HepG2 (cell line): ENCODE measurements around the gene ADGRV1. TPM values are rescaled to one million over a fixed set of nuclear protein-coding genes. Genes with fewer than 3 reads are reported as not detected.

Experiments used
- ATAC-seq: fragments of 200-7000 bp; cut with Tn5 transposase; 3 replicates; pipeline ENCODE4 v1.9.1; 2020; ENCODE audit warnings: mild to moderate bottlenecking, moderate library complexity
- BruUV-seq: library from RNA; stranded (reverse); fragments of 400-500 nt; replicated peaks from 2 replicates; lab custom pipeline; 2021; lab: Mats Ljungman, UMichigan
- CTCF ChIA-PET: fragments of 300-600 bp; formaldehyde crosslinking; extraction: SDS; loops from one replicate; lab custom pipeline; 2021; ENCODE audit warnings: low total read pairs, inconsistent platforms, low intra/inter-chr PET ratio; lab: Yijun Ruan, JAX
- POLR2A ChIA-PET: fragments of 350-600 bp; sonication (Branson Sonifier 250); formaldehyde crosslinking; loops from one replicate; lab custom pipeline; 2020; ENCODE audit warnings: antibody characterized with exemption, inconsistent platforms; lab: Yijun Ruan, JAX
- DNase-seq: peaks from one replicate; pipeline ENCODE4 v3.0.0-alpha.2; 2015; ENCODE audit warnings: low spot score
- FAIRE-seq: peaks from 3 replicates; lab custom pipeline; 2011; peaks lifted over from hg19 to GRCh38; lab: Jason Lieb, UNC
- H2AFZ ChIP-seq: one replicate; pipeline ENCODE4 v1.6.1; 2011; ENCODE audit warnings: low read length, inconsistent platforms
- H3K27ac ChIP-seq: fragments of 300-600 bp; 3 replicates; pipeline ENCODE4 v1.8.0; 2011; ENCODE audit warnings: mixed run types, mild to moderate bottlenecking, mixed read lengths, low read length, inconsistent platforms; ENCODE audit not compliant: insufficient read depth; ENCODE audit errors: extremely low read length
- H3K27me3 ChIP-seq, 2 experiments: fragments of 200-600 bp in 1 of 2; 2 replicates in 1 of 2; 3 replicates in 1 of 2; pipeline versions ENCODE4 v1.6.0 to v1.8.0; 2011; ENCODE audit warnings: low read length in 2 of 2, mild to moderate bottlenecking in 2 of 2, moderate library complexity in 2 of 2, inconsistent platforms in 1 of 2; ENCODE audit not compliant: insufficient read depth in 2 of 2, control insufficient read depth in 1 of 2
- H3K36me3 ChIP-seq, 2 experiments: fragments of 200-600 bp in 1 of 2; replicated peaks in 1 of 2; 2 replicates in 1 of 2; 3 replicates in 1 of 2; pipeline versions ENCODE4 v1.5.1 to v1.8.0; 2011; ENCODE audit warnings: low read length in 2 of 2, inconsistent platforms in 1 of 2; ENCODE audit not compliant: insufficient read depth in 2 of 2, control insufficient read depth in 1 of 2
- H3K4me1 ChIP-seq: 2 replicates; pipeline ENCODE4 v1.5.1; 2012; ENCODE audit warnings: low read length, inconsistent platforms; ENCODE audit not compliant: insufficient read depth
- H3K4me2 ChIP-seq: 2 replicates; pipeline ENCODE4 v1.6.0; 2011; ENCODE audit warnings: low read depth, low read length, inconsistent platforms
- H3K4me3 ChIP-seq, 3 experiments: fragments of 200-600 bp in 1 of 3; sonication (generic), shearing (Covaris generic) in 1 of 3; replicated peaks in 1 of 3; 2 replicates each; pipeline ENCODE4 v1.5.1; 2011 to 2016; ENCODE audit warnings: low read length in 3 of 3, inconsistent platforms in 2 of 3, low read depth in 2 of 3, mild to moderate bottlenecking in 2 of 3, control low read depth in 1 of 3, mixed read lengths in 1 of 3; ENCODE audit not compliant: insufficient read depth in 1 of 3
- H3K79me2 ChIP-seq: one replicate; pipeline ENCODE4 v1.6.1; 2011; ENCODE audit warnings: low read length, inconsistent platforms; ENCODE audit not compliant: insufficient read depth
- H3K9ac ChIP-seq: 2 replicates; pipeline ENCODE4 v1.6.0; 2011; ENCODE audit warnings: mild to moderate bottlenecking, low read depth, low read length, inconsistent platforms; ENCODE audit not compliant: insufficient read depth
- H3K9me3 ChIP-seq: 2 replicates; pipeline ENCODE4 v1.5.1; 2012; ENCODE audit warnings: mild to moderate bottlenecking, low read length
- H4K20me1 ChIP-seq: 2 replicates; pipeline ENCODE4 v1.6.0; 2011; ENCODE audit warnings: inconsistent platforms, mild to moderate bottlenecking, low read length, moderate library complexity; ENCODE audit not compliant: insufficient read depth
- GPBP1L1 ChIP-seq: sonication (generic); formaldehyde crosslinking; IDR thresholded peaks from 2 replicates; pipeline ENCODE4 v1.5.0; 2020; ENCODE audit warnings: mild to moderate bottlenecking, missing genetic modification reagents
- GPN1 ChIP-seq: sonication (generic); formaldehyde crosslinking; IDR thresholded peaks from 2 replicates; pipeline ENCODE4 v1.5.1; 2020; ENCODE audit warnings: missing genetic modification reagents, borderline replicate concordance
- MTF1 ChIP-seq: sonication (generic); formaldehyde crosslinking; IDR thresholded peaks from 2 replicates; pipeline ENCODE4 v1.5.0; 2020; ENCODE audit warnings: missing genetic modification reagents
- REL ChIP-seq: sonication (generic); formaldehyde crosslinking; conservative IDR thresholded peaks from 2 replicates; pipeline ENCODE4 v1.8.0; 2022; ENCODE audit warnings: mild to moderate bottlenecking, missing genetic modification reagents, moderate library complexity
- SP2 ChIP-seq: sonication (generic); formaldehyde crosslinking; IDR thresholded peaks from 2 replicates; pipeline ENCODE4 v1.5.1; 2020; ENCODE audit warnings: mild to moderate bottlenecking, missing genetic modification reagents
- TCF12 ChIP-seq, 2 experiments: fragments of 450-650 bp in 1 of 2; sonication (generic) in 1 of 2; formaldehyde crosslinking in 1 of 2; IDR thresholded peaks; 2 replicates each; pipeline versions ENCODE4 v1.6.1 to v1.8.0; 2017 to 2022; ENCODE audit warnings: antibody characterized with exemption in 1 of 2, mild to moderate bottlenecking in 1 of 2, missing genetic modification reagents in 1 of 2, moderate library complexity in 1 of 2
- ZBTB3 ChIP-seq: sonication (generic); formaldehyde crosslinking; IDR thresholded peaks from 2 replicates; pipeline ENCODE4 v1.4.0; 2020; ENCODE audit warnings: low read depth, mild to moderate bottlenecking, moderate library complexity, missing genetic modification reagents, borderline replicate concordance
- ZFAT ChIP-seq: sonication (generic); formaldehyde crosslinking; conservative IDR thresholded peaks from 2 replicates; pipeline ENCODE4 v1.8.1; 2023; ENCODE audit warnings: missing genetic modification reagents, inconsistent platforms
- ZIK1 ChIP-seq: sonication (generic); formaldehyde crosslinking; IDR thresholded peaks from 2 replicates; pipeline ENCODE4 v1.5.0; 2020; ENCODE audit warnings: mild to moderate bottlenecking, low read depth, missing genetic modification reagents, borderline replicate concordance
- WGBS: methylation state at CpG from one replicate; pipeline ENCODE4 v1.1.6; 2017; ENCODE audit warnings: low lambda C conversion rate; 5-methylcytosine and 5-hydroxymethylcytosine counted together
- in situ Hi-C: cut with HindIII; loops from 2 replicates; pipeline ENCODE4 v1.10.0; 2017; ENCODE audit warnings: low pct_unique_long_range_greater_than_20kb; ENCODE audit not compliant: extremely low pct_ligation_motif_present
- intact Hi-C: fragments of 100-400 bp; cut with micrococcal nuclease; formaldehyde crosslinking; loops from one replicate; pipeline ENCODE4 v1.10.0; 2022; ENCODE audit not compliant: unreplicated experiment
- polyA plus RNA-seq, 8 experiments: library from polyadenylated mRNA; depleted of rRNA in 3 of 8; stranded (reverse) in 7 of 8; unstranded in 1 of 8; fragments of >200 nt; fragmentation: Illumina TruSeq in 4 of 8; extraction: Trizol in 4 of 8; gene quantifications; 2 replicates each; pipeline versions ENCODE4 v1.2.1 to v1.2.3, GENCODE V29; 2011 to 2016; ENCODE audit warnings: low read depth in 4 of 8, missing spikeins in 1 of 8, mixed read lengths in 1 of 8; ENCODE audit not compliant: insufficient read depth in 1 of 8
- total RNA-seq, 5 experiments: library from RNA; depleted of rRNA; stranded (reverse); fragments of >200 nt; fragmentation: Illumina TruSeq; extraction: Trizol; gene quantifications; 2 replicates each; pipeline ENCODE4 v1.2.3, GENCODE V29; 2016; ENCODE audit warnings: low read depth in 1 of 5
- TF ChIP-seq, protein P1 (sequence below), 2 experiments: IDR thresholded peaks; 2 replicates each; pipeline ENCODE4 v1.6.1; 2011 to 2012; ENCODE audit warnings: low read length in 2 of 2, borderline replicate concordance in 1 of 2, low read depth in 1 of 2, mild to moderate bottlenecking in 1 of 2, moderate library complexity in 1 of 2
- TF ChIP-seq, protein P2 (sequence below): IDR thresholded peaks from 2 replicates; pipeline ENCODE4 v1.4.0; 2020; ENCODE audit warnings: mild to moderate bottlenecking, missing genetic modification reagents

Gene ADGRV1
- total and polyA plus RNA-seq, 2 of the 13 experiments (the other 11 are each of a cell fraction or from before 2014, with no cell fraction given): 1.7 to 3.9 TPM

- TF ChIP-seq, protein P1, sequence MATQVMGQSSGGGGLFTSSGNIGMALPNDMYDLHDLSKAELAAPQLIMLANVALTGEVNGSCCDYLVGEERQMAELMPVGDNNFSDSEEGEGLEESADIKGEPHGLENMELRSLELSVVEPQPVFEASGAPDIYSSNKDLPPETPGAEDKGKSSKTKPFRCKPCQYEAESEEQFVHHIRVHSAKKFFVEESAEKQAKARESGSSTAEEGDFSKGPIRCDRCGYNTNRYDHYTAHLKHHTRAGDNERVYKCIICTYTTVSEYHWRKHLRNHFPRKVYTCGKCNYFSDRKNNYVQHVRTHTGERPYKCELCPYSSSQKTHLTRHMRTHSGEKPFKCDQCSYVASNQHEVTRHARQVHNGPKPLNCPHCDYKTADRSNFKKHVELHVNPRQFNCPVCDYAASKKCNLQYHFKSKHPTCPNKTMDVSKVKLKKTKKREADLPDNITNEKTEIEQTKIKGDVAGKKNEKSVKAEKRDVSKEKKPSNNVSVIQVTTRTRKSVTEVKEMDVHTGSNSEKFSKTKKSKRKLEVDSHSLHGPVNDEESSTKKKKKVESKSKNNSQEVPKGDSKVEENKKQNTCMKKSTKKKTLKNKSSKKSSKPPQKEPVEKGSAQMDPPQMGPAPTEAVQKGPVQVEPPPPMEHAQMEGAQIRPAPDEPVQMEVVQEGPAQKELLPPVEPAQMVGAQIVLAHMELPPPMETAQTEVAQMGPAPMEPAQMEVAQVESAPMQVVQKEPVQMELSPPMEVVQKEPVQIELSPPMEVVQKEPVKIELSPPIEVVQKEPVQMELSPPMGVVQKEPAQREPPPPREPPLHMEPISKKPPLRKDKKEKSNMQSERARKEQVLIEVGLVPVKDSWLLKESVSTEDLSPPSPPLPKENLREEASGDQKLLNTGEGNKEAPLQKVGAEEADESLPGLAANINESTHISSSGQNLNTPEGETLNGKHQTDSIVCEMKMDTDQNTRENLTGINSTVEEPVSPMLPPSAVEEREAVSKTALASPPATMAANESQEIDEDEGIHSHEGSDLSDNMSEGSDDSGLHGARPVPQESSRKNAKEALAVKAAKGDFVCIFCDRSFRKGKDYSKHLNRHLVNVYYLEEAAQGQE (IDR thresholded peaks at IDR 0.05; ENCODE audit: borderline replicate concordance in 1 of 2, low read depth in 1 of 2, low read length in 2 of 2): no peak
- no peak for TF ChIP-seq SP2 (CRISPR knock-in tag)
- no peak for TF ChIP-seq ZFAT (CRISPR knock-in tag)
- no peak for TF ChIP-seq MTF1
- no peak for TF ChIP-seq GPBP1L1 (CRISPR knock-in tag)
Measured at GRCh38 chr5:90641528-90641927, 82.9 kb downstream of the ADGRV1 start (continued).

DNA sequence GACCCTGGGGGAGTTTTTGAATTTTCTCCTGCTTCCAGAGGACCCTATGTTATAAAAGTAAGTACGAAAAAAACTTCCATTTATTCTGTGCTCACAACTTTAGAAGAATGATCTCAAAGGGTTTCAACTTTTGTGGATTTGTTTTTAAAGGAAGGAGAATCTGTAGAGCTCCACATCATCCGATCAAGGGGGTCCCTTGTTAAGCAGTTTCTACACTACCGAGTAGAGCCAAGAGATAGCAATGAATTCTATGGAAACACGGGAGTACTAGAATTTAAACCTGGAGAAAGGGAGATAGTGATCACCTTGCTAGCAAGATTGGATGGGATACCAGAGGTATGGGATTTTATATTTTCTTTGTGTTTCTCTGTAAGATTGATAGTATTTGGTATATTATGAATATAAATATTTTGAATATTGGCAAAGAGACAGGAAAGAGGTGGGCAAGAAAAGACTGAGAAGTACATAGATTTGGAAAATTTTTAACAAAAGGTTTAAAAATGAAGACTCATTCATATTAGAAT is 84.2 kb downstream of the ADGRV1 start:
- H3K4me3 ChIP-seq: no peak overlapping the region
- in situ Hi-C loops: no loop called here
- H3K9me3 ChIP-seq: no peaks in the 10 kb centered on the region
- no peak for DNase-seq
- FAIRE-seq: no peak
- H3K27me3 ChIP-seq: no peaks in the 10 kb centered on the region
- BruUV-seq: no TSS peak
- ChIA-PET CTCF (no interaction called here), POLR2A (no interaction called here)
- H3K79me2 ChIP-seq: no peaks in the 10 kb centered on the region
- H4K20me1 ChIP-seq: no peaks in the 10 kb centered on the region
- no peak overlapping the region for H3K9ac ChIP-seq
- H3K4me2 ChIP-seq: no peak overlapping the region
- WGBS: 1% methylated on average over 4 of the region's 4 CpGs
- H3K27ac ChIP-seq: no peak overlapping the region
- ATAC-seq: no peak
- no peaks in the 10 kb centered on the region for H3K4me1 ChIP-seq
- intact Hi-C loops: no loop called here
- no peaks in the 10 kb centered on the region for H3K36me3 ChIP-seq
- H2AFZ ChIP-seq: no peak overlapping the region
- TF ChIP-seq GPN1 (no peak), REL (CRISPR knock-in tag) (no peak), ZBTB3 (CRISPR knock-in tag) (no peak), TCF12 (IDR thresholded peaks at IDR 0.05) (no peak), TCF12 (CRISPR knock-in tag; IDR thresholded peaks at IDR 0.05) (no peak), ZIK1 (no peak)
- TF ChIP-seq, protein P2, sequence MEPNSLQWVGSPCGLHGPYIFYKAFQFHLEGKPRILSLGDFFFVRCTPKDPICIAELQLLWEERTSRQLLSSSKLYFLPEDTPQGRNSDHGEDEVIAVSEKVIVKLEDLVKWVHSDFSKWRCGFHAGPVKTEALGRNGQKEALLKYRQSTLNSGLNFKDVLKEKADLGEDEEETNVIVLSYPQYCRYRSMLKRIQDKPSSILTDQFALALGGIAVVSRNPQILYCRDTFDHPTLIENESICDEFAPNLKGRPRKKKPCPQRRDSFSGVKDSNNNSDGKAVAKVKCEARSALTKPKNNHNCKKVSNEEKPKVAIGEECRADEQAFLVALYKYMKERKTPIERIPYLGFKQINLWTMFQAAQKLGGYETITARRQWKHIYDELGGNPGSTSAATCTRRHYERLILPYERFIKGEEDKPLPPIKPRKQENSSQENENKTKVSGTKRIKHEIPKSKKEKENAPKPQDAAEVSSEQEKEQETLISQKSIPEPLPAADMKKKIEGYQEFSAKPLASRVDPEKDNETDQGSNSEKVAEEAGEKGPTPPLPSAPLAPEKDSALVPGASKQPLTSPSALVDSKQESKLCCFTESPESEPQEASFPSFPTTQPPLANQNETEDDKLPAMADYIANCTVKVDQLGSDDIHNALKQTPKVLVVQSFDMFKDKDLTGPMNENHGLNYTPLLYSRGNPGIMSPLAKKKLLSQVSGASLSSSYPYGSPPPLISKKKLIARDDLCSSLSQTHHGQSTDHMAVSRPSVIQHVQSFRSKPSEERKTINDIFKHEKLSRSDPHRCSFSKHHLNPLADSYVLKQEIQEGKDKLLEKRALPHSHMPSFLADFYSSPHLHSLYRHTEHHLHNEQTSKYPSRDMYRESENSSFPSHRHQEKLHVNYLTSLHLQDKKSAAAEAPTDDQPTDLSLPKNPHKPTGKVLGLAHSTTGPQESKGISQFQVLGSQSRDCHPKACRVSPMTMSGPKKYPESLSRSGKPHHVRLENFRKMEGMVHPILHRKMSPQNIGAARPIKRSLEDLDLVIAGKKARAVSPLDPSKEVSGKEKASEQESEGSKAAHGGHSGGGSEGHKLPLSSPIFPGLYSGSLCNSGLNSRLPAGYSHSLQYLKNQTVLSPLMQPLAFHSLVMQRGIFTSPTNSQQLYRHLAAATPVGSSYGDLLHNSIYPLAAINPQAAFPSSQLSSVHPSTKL (CRISPR knock-in tag): no peak
